HG03095 (cell line): ENCODE data around the gene FAM237B.
"Not testable (repeated sequence)": the region's sequence is repeated elsewhere in the genome, so short reads cannot be mapped to it uniquely, and the experiment has no call there.

ENCODE experiments used
- ATAC-seq: cut with Tn5 transposase; IDR thresholded peaks from one replicate; pipeline ENCODE4 v1.9.1; 2021; ENCODE audit warnings: moderate library complexity; ENCODE audit not compliant: unreplicated experiment

Gene FAM237B

DNA sequence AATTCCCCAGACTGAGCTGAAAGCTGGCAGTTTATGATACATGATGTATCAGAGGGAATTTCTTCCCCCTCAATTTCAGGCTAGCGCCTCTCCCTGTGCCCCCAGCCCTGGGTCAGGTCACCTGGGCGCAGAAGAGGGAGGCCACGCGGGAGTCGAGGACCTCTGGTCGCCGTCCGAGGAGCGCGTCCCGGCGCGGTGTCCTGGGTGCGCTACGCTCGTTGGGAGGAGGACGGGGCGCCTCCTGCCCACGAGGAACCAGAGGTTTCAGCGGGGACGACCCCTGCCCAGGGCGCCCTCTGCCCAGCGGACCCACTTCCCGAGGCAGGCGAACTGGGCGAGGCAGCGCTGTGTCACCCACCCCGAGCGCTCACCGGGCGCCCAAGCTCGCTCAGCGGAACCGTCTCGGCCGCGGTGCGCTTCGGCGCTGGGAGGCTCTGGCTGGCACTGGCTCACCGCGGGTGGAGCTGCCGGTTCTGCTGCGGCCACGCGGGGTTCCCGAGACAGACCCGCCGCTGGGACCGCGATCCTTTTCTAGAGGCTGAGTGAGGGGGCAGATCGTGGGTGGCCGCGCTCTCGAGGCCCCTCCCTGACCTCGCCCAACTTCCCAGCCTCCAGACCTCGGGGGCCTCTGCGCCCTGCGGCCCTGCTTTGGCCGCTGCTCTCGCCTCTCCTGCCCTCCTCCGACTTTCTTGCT lies at the start of gene FAM237B:
Gene FAM237B (minus strand): TSS at position 504 of the 694 bp plus-strand sequence. CDS start 1,556 bp downstream, outside the sequence.
- no peak for ATAC-seq

GRCh38 chr7:90351987-90352386 lies 30.9 kb upstream of the FAM237B start:
- no peak for ATAC-seq

GRCh38 chr7:90350032-90350431 lies 28.9 kb upstream of the FAM237B start:
- ATAC-seq, result not testable (repeated sequence)

DNA sequence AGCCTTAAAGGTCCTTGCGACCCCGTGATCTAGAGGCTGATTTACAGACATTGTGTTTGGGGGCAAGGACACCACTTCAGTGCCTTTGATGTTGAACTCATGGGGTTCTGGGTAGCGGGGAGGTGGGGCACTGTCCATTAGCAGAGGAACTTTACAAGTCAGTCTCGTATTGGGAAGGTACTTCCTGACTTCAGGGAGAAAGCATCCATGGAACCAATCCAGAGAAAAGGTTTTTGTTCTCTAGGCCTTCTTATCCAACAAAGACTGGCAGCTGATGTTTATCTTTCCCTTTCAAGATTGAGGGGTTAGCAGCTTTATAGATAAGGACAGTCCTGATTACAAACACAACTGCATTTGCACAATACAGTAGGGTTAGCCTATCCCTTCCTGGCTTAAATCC lies 28.2 kb upstream of the FAM237B start:
- ATAC-seq, result no peak

- no peak for ATAC-seq
These were observed 26.7 kb upstream of the FAM237B start for GRCh38 chr7:90347759-90348158.

DNA sequence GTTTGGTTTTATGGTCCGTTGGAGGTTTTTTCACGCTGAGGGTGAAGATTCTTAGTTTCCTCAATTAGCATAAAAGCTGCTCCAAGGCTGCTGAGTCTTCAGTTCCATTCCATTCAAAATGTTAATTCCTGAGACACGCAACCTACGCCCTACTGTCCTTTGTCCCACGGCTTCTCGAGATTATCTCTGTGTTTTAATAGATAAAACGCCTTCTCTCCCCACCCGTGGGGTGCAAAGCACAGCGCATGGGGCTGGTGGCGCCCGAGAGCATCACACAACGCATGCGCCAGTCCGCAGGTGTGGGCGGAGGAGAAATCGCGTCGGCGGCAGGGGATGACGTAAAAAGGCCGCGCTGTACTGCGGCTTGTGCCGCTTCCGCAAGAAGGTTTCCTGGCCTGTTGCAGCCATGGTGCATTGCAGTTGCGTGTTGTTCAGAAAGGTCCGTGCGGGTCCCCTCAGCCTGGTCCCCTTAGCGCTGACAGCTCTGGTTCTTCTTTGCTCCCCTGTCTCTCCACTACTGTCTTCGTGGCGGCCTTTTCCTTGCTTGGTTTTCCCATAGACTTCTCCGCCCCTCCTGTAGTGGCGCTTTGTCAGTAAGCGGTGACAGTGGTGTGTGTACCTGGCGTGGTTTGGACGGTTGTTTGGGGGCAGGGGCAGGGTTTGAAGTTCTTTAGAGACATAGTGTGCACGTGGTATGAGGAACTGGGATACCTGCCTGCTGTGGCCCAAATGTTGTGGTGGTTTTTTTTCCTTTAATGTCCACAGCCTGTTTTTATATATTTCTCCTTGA lies 25.4 kb upstream of the FAM237B start, which contains the start of gene GTPBP10:
Gene GTPBP10 (plus strand): TSS at position 381 of the 790 bp plus-strand sequence. CDS start 26 bp downstream, at position 407.
- peak; percentile 95 for ATAC-seq

DNA sequence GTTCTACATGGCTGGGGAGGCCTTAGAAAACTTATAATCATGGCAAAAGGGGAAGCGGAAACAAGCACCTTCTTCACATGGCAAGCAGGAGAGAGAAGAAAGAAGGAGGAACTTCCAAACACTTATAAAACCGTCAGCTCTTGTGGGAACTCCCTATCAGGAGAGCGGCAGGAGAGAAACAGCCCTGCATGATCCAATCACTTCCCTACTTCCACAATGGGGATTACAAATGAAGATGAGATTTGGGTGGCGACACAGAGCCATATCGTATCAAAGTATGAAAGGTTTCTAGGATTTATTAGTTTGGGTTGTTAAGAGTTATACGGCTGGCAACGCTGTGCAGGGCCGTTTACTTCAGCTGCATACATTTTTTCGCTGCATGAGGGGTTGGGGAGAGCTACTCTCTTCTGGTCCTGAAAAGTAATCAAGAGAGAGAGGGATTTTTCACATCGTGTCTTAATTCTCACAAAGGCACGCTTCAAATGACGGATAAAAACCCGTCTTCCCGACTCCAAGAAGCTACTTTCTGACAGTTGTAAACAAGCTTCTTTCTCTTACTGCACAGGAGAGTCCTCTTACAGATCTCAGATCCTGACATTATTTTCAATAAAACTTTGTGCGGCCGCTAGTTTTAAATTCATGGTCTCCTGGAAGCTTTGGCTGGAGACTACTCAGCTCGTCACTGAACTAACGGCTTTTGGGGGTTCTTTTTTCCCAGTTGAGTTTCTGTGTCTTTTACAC lies 24.7 kb upstream of the FAM237B start:
- peak; percentile 5 for ATAC-seq

DNA sequence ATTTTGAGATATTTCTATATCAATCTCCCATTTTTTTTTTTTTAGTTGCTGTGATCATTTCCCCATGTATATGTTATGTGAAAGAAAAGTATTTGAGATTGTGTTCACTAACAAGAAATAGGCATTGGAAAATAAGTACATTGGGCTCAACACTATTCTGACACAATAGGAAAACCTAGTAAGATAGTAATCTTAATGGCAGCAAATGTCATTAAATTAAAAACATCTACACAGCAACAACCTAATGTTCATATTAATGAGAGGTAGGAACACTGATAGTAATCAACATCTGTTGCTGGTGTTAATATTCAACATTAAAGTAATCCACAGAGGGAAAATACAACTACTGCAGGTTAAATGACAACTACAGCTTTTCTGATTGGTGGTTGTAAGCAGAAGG lies 23.9 kb upstream of the FAM237B start:
- ATAC-seq, result no peak

DNA sequence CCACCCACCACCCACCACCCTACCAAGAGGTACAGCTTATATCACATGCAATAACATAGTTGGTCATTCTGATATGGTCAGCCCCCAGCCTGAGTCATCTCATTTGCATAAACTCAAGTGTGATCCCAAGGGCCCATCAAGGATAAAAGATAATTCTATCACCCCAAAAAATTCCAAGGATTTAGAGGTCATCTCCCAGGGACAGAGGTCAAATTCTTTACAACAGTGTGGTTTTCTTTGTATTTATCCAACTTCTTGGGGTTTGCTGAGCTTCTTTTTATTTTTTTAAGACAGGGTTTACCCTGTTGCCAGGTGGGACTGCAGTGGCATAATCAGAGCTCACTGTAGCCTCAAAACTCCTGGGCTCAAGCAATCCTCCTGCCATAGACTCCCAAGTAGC lies 16.0 kb upstream of the FAM237B start:
- ATAC-seq, result no peak

DNA sequence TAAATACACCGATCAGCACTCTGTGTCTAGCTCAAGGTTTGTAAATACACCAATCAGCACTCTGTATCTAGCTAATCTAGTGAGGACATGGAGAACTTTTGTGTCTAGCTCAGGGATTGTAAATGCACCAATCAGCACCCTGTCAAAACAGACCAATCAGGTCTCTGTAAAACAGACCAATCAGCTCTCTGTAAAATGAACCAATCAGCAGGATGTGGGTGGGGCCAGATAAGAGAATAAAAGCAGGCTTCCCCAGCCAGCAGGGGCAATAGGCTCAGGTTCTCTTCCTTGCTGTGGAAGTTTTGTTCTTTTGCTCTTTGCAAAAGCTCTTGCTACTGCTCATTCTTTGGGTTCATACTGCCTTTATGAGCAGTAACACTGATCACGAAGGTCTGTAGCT lies 13.8 kb upstream of the FAM237B start:
- not testable (repeated sequence) for ATAC-seq

- ATAC-seq, result no peak
These were observed 13.2 kb upstream of the FAM237B start for GRCh38 chr7:90334193-90334843.

DNA sequence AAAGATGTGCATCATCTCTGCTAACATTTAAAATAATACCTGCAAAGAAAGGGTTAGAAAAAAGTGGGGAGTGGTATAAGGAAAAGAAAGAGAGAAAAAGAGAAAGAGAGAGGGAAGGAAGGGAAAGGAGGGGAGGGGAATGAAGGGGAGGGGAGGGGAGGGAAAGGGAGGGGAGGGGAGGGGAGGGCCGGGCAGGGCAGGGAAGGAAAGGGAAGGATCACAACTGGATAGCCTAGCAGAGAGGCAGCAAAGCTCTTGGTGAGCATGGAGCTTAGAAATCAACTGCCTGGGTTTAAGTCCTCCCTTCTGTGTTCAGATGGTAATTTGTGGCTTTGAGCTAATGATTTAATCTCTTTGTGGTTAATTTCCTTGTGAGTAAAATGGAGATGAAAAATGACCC lies 5.4 kb upstream of the FAM237B start:
- ATAC-seq, result no peak

DNA sequence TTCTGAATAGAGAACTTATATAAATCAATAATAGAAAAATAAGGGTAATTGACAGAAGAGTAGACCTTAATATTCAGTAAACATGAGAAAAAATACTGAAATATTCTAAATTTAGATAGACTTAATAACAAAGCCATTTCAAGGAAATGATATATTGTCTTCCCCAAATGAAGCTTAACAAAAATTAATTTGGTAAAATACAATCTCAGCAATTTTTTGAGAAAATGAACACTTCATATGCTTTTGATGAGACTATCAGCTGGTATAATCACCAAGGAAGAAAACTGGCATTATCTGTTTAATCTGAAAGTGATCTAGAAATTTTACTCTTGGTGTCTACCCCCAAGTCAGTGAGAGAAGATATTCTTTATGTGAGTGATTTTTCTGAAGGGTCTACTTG lies 1.7 kb upstream of the FAM237B start:
- no peak for ATAC-seq

- no peak for ATAC-seq
These were observed 695 bp downstream of the FAM237B start for GRCh38 chr7:90320418-90320800.

DNA sequence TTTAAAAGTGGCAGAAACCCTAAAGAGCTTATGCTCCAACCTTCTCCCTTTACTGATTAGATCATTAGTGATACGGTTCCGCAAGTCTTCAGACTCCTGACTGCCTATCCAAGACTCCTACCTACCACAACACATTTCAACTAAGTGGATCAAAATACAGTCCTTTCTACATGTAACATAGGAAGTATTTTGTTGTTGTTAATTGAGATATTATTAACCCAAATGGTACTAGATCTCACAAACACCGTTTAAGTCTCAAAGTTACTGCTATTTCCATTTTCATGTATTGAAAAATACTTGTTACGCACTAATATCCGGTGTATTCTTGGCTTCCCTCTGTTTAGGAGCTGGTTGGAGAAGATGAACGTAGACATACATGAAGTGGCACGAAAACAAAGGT lies 1.1 kb downstream of the FAM237B start:
- ATAC-seq, result no peak

DNA sequence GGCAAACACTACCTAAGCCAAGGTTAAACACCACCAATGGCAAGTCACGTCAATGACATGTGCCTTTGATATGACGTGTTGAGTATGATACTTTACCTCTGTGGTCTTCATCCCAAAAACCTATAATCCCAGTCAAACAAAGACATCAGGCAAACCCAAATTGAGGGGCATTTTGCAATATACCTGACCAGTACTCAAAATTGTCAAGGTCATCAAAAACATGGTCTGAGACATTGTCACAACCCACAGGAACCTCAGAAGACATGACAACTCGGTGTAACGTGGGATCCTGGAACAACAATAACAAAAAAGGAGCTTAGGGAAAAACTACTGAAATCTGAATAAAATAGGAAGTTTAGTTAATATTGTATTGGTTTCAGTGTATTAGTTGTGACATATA lies 7.2 kb downstream of the FAM237B start:
- ATAC-seq, result no peak

DNA sequence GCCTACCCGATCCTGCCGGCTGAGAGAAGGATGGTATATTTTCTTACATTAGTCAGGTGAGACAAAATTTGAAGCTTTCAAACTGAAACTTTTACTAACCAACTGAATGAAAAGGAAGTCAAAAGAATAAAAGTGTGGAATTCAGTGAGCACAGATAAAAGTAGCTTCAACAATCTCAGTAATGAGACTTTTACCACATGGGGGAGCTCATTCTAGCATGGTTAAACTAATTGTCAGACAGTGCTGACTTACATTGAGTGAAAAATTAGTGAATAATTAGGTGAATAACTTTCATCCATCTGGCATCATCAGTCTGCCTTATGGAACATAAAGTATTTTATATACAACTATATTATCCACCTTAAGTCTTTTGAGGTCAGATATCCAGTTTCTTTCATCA lies 8.4 kb downstream of the FAM237B start:
- no peak for ATAC-seq

DNA sequence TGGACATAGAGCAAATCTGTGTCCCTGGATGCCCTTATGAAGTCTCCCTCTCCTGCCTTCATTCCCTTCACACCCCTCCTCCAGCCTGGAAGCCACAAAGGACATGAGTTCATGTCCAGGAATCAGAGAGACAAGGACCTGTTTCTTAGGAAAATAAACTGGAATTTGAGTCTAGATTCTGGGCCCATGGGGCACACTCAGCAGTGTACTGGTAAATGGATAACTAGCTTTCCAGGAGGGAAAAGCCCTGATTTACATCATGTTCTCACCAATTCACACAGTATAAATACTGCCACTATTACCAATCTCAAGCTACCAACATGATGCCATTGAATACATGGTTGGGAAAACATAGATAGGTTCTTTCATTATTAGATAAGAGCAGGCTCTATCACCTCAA lies 9.9 kb downstream of the FAM237B start:
- ATAC-seq, result no peak

DNA sequence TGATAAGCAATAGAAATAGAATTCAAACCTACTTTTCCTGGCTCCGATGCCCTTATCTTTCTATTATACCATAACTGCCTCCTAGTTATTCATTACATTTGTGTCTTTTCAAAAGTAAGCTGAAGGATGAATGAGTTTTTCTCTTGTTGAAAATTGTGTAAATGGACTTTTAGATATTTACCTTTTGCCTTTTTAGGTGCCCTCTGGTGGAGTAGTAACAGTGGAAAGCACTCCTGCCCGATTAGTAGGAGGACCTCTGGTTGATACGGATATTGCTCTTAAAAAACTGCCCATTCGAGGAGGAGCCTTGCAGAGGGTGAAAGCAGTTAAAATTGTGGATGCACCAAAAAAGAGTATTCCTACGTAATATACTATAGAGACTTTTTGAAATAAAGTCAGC lies 11.2 kb downstream of the FAM237B start:
- no peak for ATAC-seq

GRCh38 chr7:90303241-90303640 lies 17.9 kb downstream of the FAM237B start:
- no peak for ATAC-seq
